B cell (primary cell): ENCODE data around the gene POLR1D. TPM values are rescaled to one million over a fixed set of nuclear protein-coding genes. Genes with fewer than 3 reads are reported as not detected.

Experiments used
- ATAC-seq: fragments of 200-7000 bp; cut with Tn5 transposase; one replicate; pipeline ENCODE4 v1.10.0; 2021; ENCODE audit warnings: low read depth, mild to moderate bottlenecking, moderate number of reproducible peaks, moderate library complexity
- CTCF ChIA-PET: fragments of 350-600 bp; sonication (Branson Sonifier 250); formaldehyde crosslinking; loops from one replicate; lab custom pipeline; 2021; ENCODE audit warnings: antibody characterized with exemption, inconsistent platforms; lab: Charles Lee
- POLR2A ChIA-PET: fragments of 350-600 bp; sonication (Branson Sonifier 250); formaldehyde crosslinking; loops from one replicate; lab custom pipeline; 2021; ENCODE audit warnings: antibody characterized with exemption; lab: Charles Lee
- DNase-seq: peaks from one replicate; pipeline ENCODE4 v3.0.0; 2013
- H2AFZ ChIP-seq: 2 replicates; pipeline ENCODE4 v1.6.1; 2012; ENCODE audit warnings: mild to moderate bottlenecking, low read depth, low read length; ENCODE audit not compliant: insufficient read depth, poor library complexity, severe bottlenecking
- H3K27ac ChIP-seq, 2 donors: 1 replicate in 1 of 2; 2 replicates in 1 of 2; pipeline ENCODE4 v1.5.1; 2012 to 2013; ENCODE audit warnings: low read length in 2 of 2, mild to moderate bottlenecking in 2 of 2, moderate library complexity in 1 of 2
- H3K27me3 ChIP-seq, 4 experiments: fragments of 200-600 bp in 1 of 4; sonication (generic) in 1 of 4; replicated peaks in 1 of 4; 1 replicate in 2 of 4; 2 replicates in 2 of 4; pipeline versions ENCODE4 v1.6.1 to v1.7.0; 2013 to 2016; ENCODE audit warnings: low read length in 3 of 4, mild to moderate bottlenecking in 2 of 4, mixed read lengths in 1 of 4, moderate library complexity in 1 of 4; ENCODE audit not compliant: insufficient read depth in 4 of 4, control insufficient read depth in 3 of 4; ENCODE audit errors: control extremely low read depth in 1 of 4
- H3K36me3 ChIP-seq, 2 experiments: replicated peaks in 1 of 2; 1 replicate in 1 of 2; 2 replicates in 1 of 2; pipeline versions ENCODE4 v1.6.1 to v1.7.1; 2013; ENCODE audit warnings: low read length in 1 of 2; ENCODE audit not compliant: insufficient read depth in 2 of 2, control insufficient read depth in 1 of 2; ENCODE audit errors: control extremely low read depth in 1 of 2, extremely low read depth in 1 of 2
- H3K4me1 ChIP-seq, 2 donors: fragments of 200-600 bp in 1 of 2; sonication (generic) in 1 of 2; 1 replicate in 1 of 2; 2 replicates in 1 of 2; pipeline versions ENCODE4 v1.5.1 to v1.6.1; 2013 to 2017; ENCODE audit warnings: low read length in 2 of 2; ENCODE audit not compliant: control insufficient read depth in 2 of 2, insufficient read depth in 2 of 2
- H3K4me2 ChIP-seq: replicated peaks from 2 replicates; pipeline ENCODE3; 2012; ENCODE audit warnings: mild to moderate bottlenecking, low read depth, low read length; ENCODE audit not compliant: poor library complexity, severe bottlenecking
- H3K4me3 ChIP-seq, 5 experiments: fragments of 200-600 bp in 1 of 5; sonication (generic) in 1 of 5; 1 replicate in 3 of 5; 2 replicates in 2 of 5; pipeline versions ENCODE4 v1.5.1 to v1.7.0; 2011 to 2016; ENCODE audit warnings: low read length in 4 of 5, mild to moderate bottlenecking in 4 of 5, low read depth in 2 of 5, control low read depth in 1 of 5, moderate library complexity in 1 of 5; ENCODE audit not compliant: insufficient read depth in 1 of 5; ENCODE audit errors: control extremely low read depth in 1 of 5, extremely low read depth in 1 of 5
- H3K79me2 ChIP-seq: fragments of 200-600 bp; sonication (generic); one replicate; pipeline ENCODE4 v1.6.0; 2016; ENCODE audit warnings: low read length; ENCODE audit not compliant: control insufficient read depth, insufficient read depth
- H3K9ac ChIP-seq: fragments of 200-600 bp; sonication (generic); 2 replicates; pipeline ENCODE4 v1.6.1; 2017; ENCODE audit warnings: mild to moderate bottlenecking, low read length, moderate library complexity
- H3K9me3 ChIP-seq, 3 donors: one replicate each; pipeline versions ENCODE4 v1.6.1 to v1.7.1; 2013; ENCODE audit warnings: low read length in 2 of 3; ENCODE audit not compliant: control insufficient read depth in 2 of 3, insufficient read depth in 1 of 3; ENCODE audit errors: control extremely low read depth in 1 of 3
- H4K20me1 ChIP-seq: 2 replicates; pipeline ENCODE4 v1.6.0; 2012; ENCODE audit warnings: mild to moderate bottlenecking, low read length; ENCODE audit not compliant: insufficient read depth, control insufficient read depth, poor library complexity, severe bottlenecking
- H3K27ac Mint-ChIP-seq: one replicate; pipeline ENCODE4 v1.8.0; 2021; ENCODE audit warnings: mixed read lengths
- H3K27me3 Mint-ChIP-seq: one replicate; pipeline ENCODE4 v1.8.0; 2021; ENCODE audit warnings: mixed read lengths
- H3K4me1 Mint-ChIP-seq: one replicate; pipeline ENCODE4 v1.8.0; 2021; ENCODE audit warnings: mixed read lengths
- H3K4me3 Mint-ChIP-seq: one replicate; pipeline ENCODE4 v1.8.0; 2021; ENCODE audit warnings: mixed read lengths
- H3K9me3 Mint-ChIP-seq: one replicate; pipeline ENCODE4 v1.8.0; 2022; ENCODE audit warnings: mixed read lengths; ENCODE audit not compliant: insufficient read depth
- CTCF ChIP-seq: fragments of 200-600 bp; IDR thresholded peaks from one replicate; pipeline ENCODE4 v1.8.0; 2022; ENCODE audit warnings: antibody characterized with exemption, mild to moderate bottlenecking
- EZH2 ChIP-seq: IDR thresholded peaks from 2 replicates; pipeline ENCODE4 v1.6.1; 2012; ENCODE audit warnings: borderline replicate concordance, low read depth, mild to moderate bottlenecking, moderate library complexity, low read length; ENCODE audit not compliant: insufficient read depth, poor library complexity, severe bottlenecking
- WGBS: methylation state at CpG from one replicate; pipeline ENCODE4 v1.1.5; 2013; ENCODE audit warnings: missing lambda C conversion rate; ENCODE audit not compliant: insufficient coverage; 5-methylcytosine and 5-hydroxymethylcytosine counted together
- intact Hi-C: fragments of 100-400 bp; cut with micrococcal nuclease; formaldehyde crosslinking; loops from one replicate; pipeline ENCODE4 v1.10.0; 2022
- polyA plus RNA-seq: library from polyadenylated mRNA; depleted of rRNA; stranded (reverse); fragments of >200 nt; gene quantifications from 2 replicates; pipeline ENCODE4 v1.2.3, GENCODE V29; 2012
- total RNA-seq, 2 donors: library from RNA; stranded (reverse); fragments of 120-200 nt in 1 of 2; gene quantifications; 1 replicate in 1 of 2; 2 replicates in 1 of 2; pipeline versions ENCODE4 v1.2.3 to v1.2.4, GENCODE V29; 2013 to 2022

The POLR1D gene
- total and polyA plus RNA-seq, 2 donors (not counting 1 experiment from before 2014, with no cell fraction given): 130 to 144 TPM

- POLR2A ChIA-PET: no interaction called here
- intact Hi-C loops: no loop called here
- WGBS: 100% methylated on average over 1 of the region's 1 CpG
Observed at GRCh38 chr13:27654816-27655215, 33.1 kb downstream of the POLR1D start.

DNA sequence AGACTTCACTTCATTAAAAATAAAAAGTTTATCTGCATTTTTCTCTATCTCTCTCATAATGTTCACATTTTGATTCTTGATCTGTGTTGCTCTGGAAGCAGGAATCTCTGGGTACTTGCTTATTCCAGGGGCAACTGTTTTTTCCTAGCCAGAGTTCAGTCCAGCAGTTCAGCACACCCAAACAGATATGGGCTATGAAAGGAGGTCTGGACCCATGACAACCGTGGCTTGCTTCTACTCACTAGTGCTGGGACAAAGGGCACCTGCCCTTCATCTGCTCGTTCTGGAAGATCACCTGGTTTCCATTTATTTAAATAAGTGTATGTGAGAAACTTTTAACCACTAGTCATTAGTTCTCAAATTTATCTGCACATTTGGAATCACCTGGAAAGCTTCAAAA, 36.0 kb downstream of the POLR1D start:
- Histone ChIP-seq H3K27me3 (no peaks in the 10 kb centered on the region), H2AFZ (no peak overlapping the region), H3K79me2 (peaks cover 4% of the 10 kb centered on the region), H3K36me3 (peaks cover 0 to 6% of the 10 kb centered on the region in 2 experiments), H3K9ac (no peak overlapping the region), H3K9me3 (no peaks in the 10 kb centered on the region), H3K27ac (no peak overlapping the region), H3K4me2 (no peak overlapping the region), H3K4me1 (no peaks in the 10 kb centered on the region), H3K4me3 (no peak overlapping the region), H4K20me1 (peaks cover 5% of the 10 kb centered on the region)
- WGBS: no CpG with 5 or more reads among the region's 2 CpGs
- ATAC-seq (no peak), DNase-seq (no peak)
- no peaks in the 10 kb centered on the region for H3K27me3 Mint-ChIP-seq
- intact Hi-C loops: no loop called here
- no peak overlapping the region for H3K4me3 Mint-ChIP-seq
- ChIA-PET POLR2A (no interaction called here), CTCF (interaction anchor here (1.1 kb wide), 1 partner anchor 10 kb away, joined by 3 read pairs; no protein-coding TSS in a partner anchor)
- no peaks in the 10 kb centered on the region for H3K9me3 Mint-ChIP-seq
- H3K27ac Mint-ChIP-seq: no peak overlapping the region
- no peak for TF ChIP-seq CTCF
- no peak for TF ChIP-seq EZH2
- no peaks in the 10 kb centered on the region for H3K4me1 Mint-ChIP-seq

More at GRCh38 chr13:27654816-27655215, 33.1 kb downstream of the POLR1D start:
- H3K27me3 ChIP-seq: no peaks in the 10 kb centered on the region
- TF ChIP-seq EZH2 (no peak), CTCF (no peak)
- no peaks in the 10 kb centered on the region for H3K4me1 ChIP-seq
- no peak for DNase-seq
- H2AFZ ChIP-seq: no peak overlapping the region
- H3K27me3 Mint-ChIP-seq: no peaks in the 10 kb centered on the region
- CTCF ChIA-PET: no interaction called here
- H3K9ac ChIP-seq: no peak overlapping the region
- no peak overlapping the region for H3K27ac Mint-ChIP-seq
- peaks cover 4 to 23% of the 10 kb centered on the region in 2 experiments for H3K36me3 ChIP-seq
- peaks cover 4% of the 10 kb centered on the region for H3K9me3 Mint-ChIP-seq
- H4K20me1 ChIP-seq: no peaks in the 10 kb centered on the region
- no peak for ATAC-seq
- no peak overlapping the region for H3K4me3 Mint-ChIP-seq
- peaks cover 4 to 10% (median 7%) of the 10 kb centered on the region in 3 donors for H3K9me3 ChIP-seq
- no peak overlapping the region for H3K4me2 ChIP-seq
- no peak overlapping the region for H3K27ac ChIP-seq
- no peak overlapping the region for H3K4me3 ChIP-seq
- no peaks in the 10 kb centered on the region for H3K4me1 Mint-ChIP-seq
- H3K79me2 ChIP-seq: peaks cover 7% of the 10 kb centered on the region
